Neural cell (in vitro differentiated cells): ENCODE data around the gene LTA4H. TPM values are rescaled to one million over a fixed set of nuclear protein-coding genes. Genes with fewer than 3 reads are reported as not detected.

Source experiments
- H2AFZ ChIP-seq: fragments of 200-600, 300-800 bp; sonication (generic), shearing (Covaris generic); 2 replicates; pipeline ENCODE4 v1.6.0; 2014; ENCODE audit warnings: low read depth, mild to moderate bottlenecking, antibody characterized with exemption, low read length, moderate library complexity
- H3F3A ChIP-seq: fragments of 200-600 bp; shearing (Covaris generic); 2 replicates; pipeline ENCODE4 v1.6.1; 2016; ENCODE audit warnings: mild to moderate bottlenecking, moderate library complexity, mixed read lengths, antibody characterized with exemption, low read length; ENCODE audit not compliant: insufficient read depth, poor library complexity, severe bottlenecking
- H3K27ac ChIP-seq: fragments of 200-600, 300-800 bp; sonication (generic), shearing (Covaris generic); 2 replicates; pipeline ENCODE4 v1.5.1; 2014; ENCODE audit warnings: mild to moderate bottlenecking, low read length, moderate library complexity
- H3K27me3 ChIP-seq: fragments of 300-800, 200-600 bp; sonication (generic), shearing (Covaris generic); 2 replicates; pipeline ENCODE4 v1.6.0; 2014; ENCODE audit warnings: mild to moderate bottlenecking, low read depth, low read length, moderate library complexity; ENCODE audit not compliant: insufficient read depth
- H3K36me3 ChIP-seq: fragments of 300-800, 200-600 bp; sonication (generic), shearing (Covaris generic); 2 replicates; pipeline ENCODE4 v1.5.1; 2014; ENCODE audit warnings: mild to moderate bottlenecking, antibody characterized with exemption, low read length, moderate library complexity; ENCODE audit not compliant: insufficient read depth
- H3K4me2 ChIP-seq: fragments of 300-800, 200-600 bp; sonication (generic), shearing (Covaris generic); 2 replicates; pipeline ENCODE4 v1.6.0; 2014; ENCODE audit warnings: mild to moderate bottlenecking, low read length
- H3K4me3 ChIP-seq: fragments of 300-800, 200-600 bp; sonication (generic), shearing (Covaris generic); 2 replicates; pipeline ENCODE4 v1.5.1; 2014; ENCODE audit warnings: mild to moderate bottlenecking, low read length, moderate library complexity
- H3K79me2 ChIP-seq: fragments of 200-600 bp; shearing (Covaris generic); replicated peaks from 2 replicates; pipeline ENCODE4 v1.6.0; 2014; ENCODE audit warnings: mild to moderate bottlenecking, low read length, moderate library complexity; ENCODE audit not compliant: insufficient read depth
- H3K9ac ChIP-seq: fragments of 300-800, 200-600 bp; sonication (generic), shearing (Covaris generic); 2 replicates; pipeline ENCODE4 v1.6.1; 2016; ENCODE audit warnings: mild to moderate bottlenecking, low read length, mixed read lengths
- H3K9me2 ChIP-seq: fragments of 200-600 bp; shearing (Covaris generic); 2 replicates; pipeline ENCODE4 v1.6.1; 2016; ENCODE audit warnings: mild to moderate bottlenecking, low read length, mixed read lengths; ENCODE audit not compliant: insufficient read depth
- H3K9me3 ChIP-seq: fragments of 200-600, 300-800 bp; sonication (generic), shearing (Covaris generic); 2 replicates; pipeline ENCODE4 v1.6.1; 2016; ENCODE audit warnings: mild to moderate bottlenecking, mixed run types, low read length, moderate library complexity, mixed read lengths
- H4K20me1 ChIP-seq: fragments of 200-600 bp; shearing (Covaris generic); 2 replicates; pipeline ENCODE4 v1.6.1; 2016; ENCODE audit warnings: mild to moderate bottlenecking, mixed run types; ENCODE audit not compliant: insufficient read depth
- EP300 ChIP-seq: fragments of 450-650 bp; conservative IDR thresholded peaks from 2 replicates; pipeline ENCODE4 v1.6.1; 2014; ENCODE audit warnings: antibody characterized with exemption, mild to moderate bottlenecking, moderate library complexity; ENCODE audit not compliant: poor library complexity, severe bottlenecking
- EZH2 ChIP-seq: fragments of 200-600, 300-800 bp; shearing (Covaris generic), sonication (generic); IDR thresholded peaks from 2 replicates; pipeline ENCODE4 v1.6.1; 2014; ENCODE audit warnings: antibody characterized with exemption, low read length, borderline replicate concordance, mild to moderate bottlenecking; ENCODE audit not compliant: insufficient read depth, poor library complexity, severe bottlenecking
- MXI1 ChIP-seq: fragments of 450-650 bp; conservative IDR thresholded peaks from 2 replicates; pipeline ENCODE4 v1.6.1; 2014; ENCODE audit warnings: antibody characterized with exemption, mild to moderate bottlenecking; ENCODE audit not compliant: poor library complexity, severe bottlenecking
- POLR2AphosphoS5 ChIP-seq: IDR thresholded peaks from 2 replicates; pipeline ENCODE4 v1.6.1; 2012
- RAD21 ChIP-seq: fragments of 450-650 bp; conservative IDR thresholded peaks from 2 replicates; pipeline ENCODE4 v1.6.1; 2014; ENCODE audit warnings: antibody characterized with exemption, mild to moderate bottlenecking, moderate library complexity
- SMC3 ChIP-seq: fragments of 450-650 bp; conservative IDR thresholded peaks from 2 replicates; pipeline ENCODE4 v1.6.1; 2014; ENCODE audit warnings: antibody characterized with exemption, mild to moderate bottlenecking, moderate library complexity; ENCODE audit not compliant: poor library complexity
- TAF1 ChIP-seq: IDR thresholded peaks from 2 replicates; pipeline ENCODE4 v1.6.1; 2012; ENCODE audit warnings: low read depth
- polyA plus RNA-seq: library from polyadenylated mRNA; depleted of rRNA; stranded (reverse); fragments of >200 nt; gene quantifications from 2 replicates; pipeline ENCODE4 v1.2.3, GENCODE V29; 2014
- TF ChIP-seq, protein P1 (sequence below): IDR thresholded peaks from 2 replicates; pipeline ENCODE4 v1.6.1; 2012; ENCODE audit warnings: borderline replicate concordance
- TF ChIP-seq, protein P2 (sequence below): fragments of 450-650 bp; IDR thresholded peaks from 2 replicates; pipeline ENCODE4 v1.5.1; 2014; ENCODE audit warnings: antibody characterized with exemption, mild to moderate bottlenecking, moderate library complexity; ENCODE audit not compliant: poor library complexity, severe bottlenecking

Gene LTA4H
- polyA plus RNA-seq, 1 donor from 2014 or later = 55.3 TPM

DNA sequence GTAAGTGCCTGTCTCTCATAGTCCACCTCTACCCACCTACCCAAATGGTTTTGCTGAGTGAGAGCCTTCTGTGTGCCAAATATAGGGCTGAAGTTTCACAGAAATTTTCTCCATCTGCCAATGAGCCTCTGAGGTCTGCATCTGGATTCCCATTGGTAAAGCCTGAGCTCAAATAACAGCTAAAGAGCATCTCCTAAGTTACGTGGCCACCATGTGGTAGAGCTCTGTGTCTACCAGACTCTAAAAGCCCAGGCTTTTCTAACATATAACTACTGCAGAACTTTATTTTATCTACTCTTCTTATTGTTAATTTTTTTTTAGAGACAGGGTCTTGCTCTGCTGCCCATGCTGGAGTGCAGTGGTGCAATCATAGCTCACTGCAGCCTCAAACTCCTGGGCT lies 76.3 kb downstream of the LTA4H start:
- Histone ChIP-seq H4K20me1 (no peaks in the 10 kb centered on the region), H3K27ac (no peak overlapping the region), H3K4me3 (no peak overlapping the region), H3K9me2 (no peaks in the 10 kb centered on the region), H3K79me2 (no peaks in the 10 kb centered on the region), H3K36me3 (no peaks in the 10 kb centered on the region), H3K27me3 (no peaks in the 10 kb centered on the region), H2AFZ (no peak overlapping the region), H3K4me2 (no peak overlapping the region), H3F3A (no peaks in the 10 kb centered on the region), H3K9me3 (no peaks in the 10 kb centered on the region), H3K9ac (no peak overlapping the region)
- TF ChIP-seq RAD21 = no peak
- TF ChIP-seq, protein P1, sequence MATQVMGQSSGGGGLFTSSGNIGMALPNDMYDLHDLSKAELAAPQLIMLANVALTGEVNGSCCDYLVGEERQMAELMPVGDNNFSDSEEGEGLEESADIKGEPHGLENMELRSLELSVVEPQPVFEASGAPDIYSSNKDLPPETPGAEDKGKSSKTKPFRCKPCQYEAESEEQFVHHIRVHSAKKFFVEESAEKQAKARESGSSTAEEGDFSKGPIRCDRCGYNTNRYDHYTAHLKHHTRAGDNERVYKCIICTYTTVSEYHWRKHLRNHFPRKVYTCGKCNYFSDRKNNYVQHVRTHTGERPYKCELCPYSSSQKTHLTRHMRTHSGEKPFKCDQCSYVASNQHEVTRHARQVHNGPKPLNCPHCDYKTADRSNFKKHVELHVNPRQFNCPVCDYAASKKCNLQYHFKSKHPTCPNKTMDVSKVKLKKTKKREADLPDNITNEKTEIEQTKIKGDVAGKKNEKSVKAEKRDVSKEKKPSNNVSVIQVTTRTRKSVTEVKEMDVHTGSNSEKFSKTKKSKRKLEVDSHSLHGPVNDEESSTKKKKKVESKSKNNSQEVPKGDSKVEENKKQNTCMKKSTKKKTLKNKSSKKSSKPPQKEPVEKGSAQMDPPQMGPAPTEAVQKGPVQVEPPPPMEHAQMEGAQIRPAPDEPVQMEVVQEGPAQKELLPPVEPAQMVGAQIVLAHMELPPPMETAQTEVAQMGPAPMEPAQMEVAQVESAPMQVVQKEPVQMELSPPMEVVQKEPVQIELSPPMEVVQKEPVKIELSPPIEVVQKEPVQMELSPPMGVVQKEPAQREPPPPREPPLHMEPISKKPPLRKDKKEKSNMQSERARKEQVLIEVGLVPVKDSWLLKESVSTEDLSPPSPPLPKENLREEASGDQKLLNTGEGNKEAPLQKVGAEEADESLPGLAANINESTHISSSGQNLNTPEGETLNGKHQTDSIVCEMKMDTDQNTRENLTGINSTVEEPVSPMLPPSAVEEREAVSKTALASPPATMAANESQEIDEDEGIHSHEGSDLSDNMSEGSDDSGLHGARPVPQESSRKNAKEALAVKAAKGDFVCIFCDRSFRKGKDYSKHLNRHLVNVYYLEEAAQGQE = no peak
- no peak for TF ChIP-seq EZH2
- TF ChIP-seq, protein P2, sequence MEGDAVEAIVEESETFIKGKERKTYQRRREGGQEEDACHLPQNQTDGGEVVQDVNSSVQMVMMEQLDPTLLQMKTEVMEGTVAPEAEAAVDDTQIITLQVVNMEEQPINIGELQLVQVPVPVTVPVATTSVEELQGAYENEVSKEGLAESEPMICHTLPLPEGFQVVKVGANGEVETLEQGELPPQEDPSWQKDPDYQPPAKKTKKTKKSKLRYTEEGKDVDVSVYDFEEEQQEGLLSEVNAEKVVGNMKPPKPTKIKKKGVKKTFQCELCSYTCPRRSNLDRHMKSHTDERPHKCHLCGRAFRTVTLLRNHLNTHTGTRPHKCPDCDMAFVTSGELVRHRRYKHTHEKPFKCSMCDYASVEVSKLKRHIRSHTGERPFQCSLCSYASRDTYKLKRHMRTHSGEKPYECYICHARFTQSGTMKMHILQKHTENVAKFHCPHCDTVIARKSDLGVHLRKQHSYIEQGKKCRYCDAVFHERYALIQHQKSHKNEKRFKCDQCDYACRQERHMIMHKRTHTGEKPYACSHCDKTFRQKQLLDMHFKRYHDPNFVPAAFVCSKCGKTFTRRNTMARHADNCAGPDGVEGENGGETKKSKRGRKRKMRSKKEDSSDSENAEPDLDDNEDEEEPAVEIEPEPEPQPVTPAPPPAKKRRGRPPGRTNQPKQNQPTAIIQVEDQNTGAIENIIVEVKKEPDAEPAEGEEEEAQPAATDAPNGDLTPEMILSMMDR = no peak
- no peak for TF ChIP-seq EP300
- TF ChIP-seq MXI1 = no peak
- no peak for TF ChIP-seq TAF1
- no peak for TF ChIP-seq SMC3
- TF ChIP-seq POLR2AphosphoS5 = no peak

DNA sequence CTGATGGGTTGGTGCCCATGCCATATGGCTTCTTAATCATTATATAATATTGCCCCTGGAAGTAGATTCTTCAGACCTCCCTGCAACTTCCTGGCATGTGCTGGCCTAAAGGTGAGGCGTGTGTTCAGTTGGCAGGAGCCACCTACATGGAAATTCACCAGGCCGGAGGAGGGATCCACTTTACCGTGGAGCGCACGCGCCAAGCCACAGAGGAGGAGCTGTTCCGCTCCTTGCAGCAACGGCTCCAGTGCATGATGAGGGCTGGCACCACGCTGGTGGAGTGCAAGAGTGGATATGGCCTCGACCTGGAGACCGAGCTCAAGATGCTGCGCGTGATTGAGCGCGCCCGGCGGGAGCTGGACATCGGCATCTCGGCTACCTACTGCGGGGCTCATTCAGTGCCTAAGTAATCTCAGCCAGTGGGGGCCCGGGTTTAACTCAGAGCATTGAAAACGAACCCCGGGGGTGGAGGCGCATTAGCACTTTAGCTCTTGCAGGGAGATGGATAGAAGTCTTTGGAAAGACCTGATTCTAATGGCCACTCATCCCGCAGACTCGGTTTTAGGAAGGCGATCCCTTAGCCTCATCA lies 78.7 kb downstream of the LTA4H start:
- H3F3A ChIP-seq = no peaks in the 10 kb centered on the region
- H3K27ac ChIP-seq = no peak overlapping the region
- H3K9me2 ChIP-seq = no peaks in the 10 kb centered on the region
- H3K9ac ChIP-seq = no peak overlapping the region
- TF ChIP-seq, protein P1 = no peak
- no peak for TF ChIP-seq RAD21
- no peak for TF ChIP-seq SMC3
- no peak for TF ChIP-seq MXI1
- TF ChIP-seq EZH2 = no peak
- no peak for TF ChIP-seq TAF1
- TF ChIP-seq POLR2AphosphoS5 = no peak
- TF ChIP-seq EP300 = no peak
- TF ChIP-seq, protein P2 = no peak
- H3K36me3 ChIP-seq = no peaks in the 10 kb centered on the region
- H4K20me1 ChIP-seq = no peaks in the 10 kb centered on the region
- no peak overlapping the region for H3K4me2 ChIP-seq
- no peaks in the 10 kb centered on the region for H3K9me3 ChIP-seq
- no peak overlapping the region for H2AFZ ChIP-seq
- H3K4me3 ChIP-seq = no peak overlapping the region
- no peaks in the 10 kb centered on the region for H3K27me3 ChIP-seq
- H3K79me2 ChIP-seq = no peaks in the 10 kb centered on the region
